A673 (cell line): Measurements from ENCODE around the gene ISM1. TPM values are rescaled to one million over a fixed set of nuclear protein-coding genes. Genes with fewer than 3 reads are reported as not detected.

ENCODE experiments used
- BruUV-seq: library from RNA; stranded (reverse); fragments of 400-500 nt; replicated peaks from 2 replicates; lab custom pipeline; 2021; lab: Mats Ljungman, UMichigan
- CTCF ChIA-PET: fragments of 300-600 bp; sonication (Branson Sonifier 250); formaldehyde crosslinking; loops from one replicate; lab custom pipeline; 2022; ENCODE audit warnings: antibody characterized with exemption; lab: Charles Lee
- POLR2A ChIA-PET: fragments of 300-600 bp; sonication (Branson Sonifier 250); formaldehyde crosslinking; loops from one replicate; lab custom pipeline; 2022; ENCODE audit warnings: antibody characterized with exemption; ENCODE audit not compliant: low non-redundant PET; lab: Charles Lee
- DNase-seq: peaks from one replicate; pipeline ENCODE4 v3.0.0-alpha.2; 2015; ENCODE audit warnings: low spot score
- H3K27ac ChIP-seq: fragments of 200-600 bp; sonication (generic); 2 replicates; pipeline ENCODE4 v1.5.1; 2016; ENCODE audit warnings: mixed run types, low read depth, mild to moderate bottlenecking, mixed read lengths, antibody characterized with exemption, low read length; ENCODE audit not compliant: poor library complexity, severe bottlenecking
- H3K27me3 ChIP-seq: fragments of 200-600 bp; sonication (generic); replicated peaks from 2 replicates; pipeline ENCODE4 v1.6.1; 2017; ENCODE audit warnings: mixed run types, low read depth, mild to moderate bottlenecking, mixed read lengths, antibody characterized with exemption, low read length; ENCODE audit not compliant: insufficient read depth, poor library complexity
- H3K36me3 ChIP-seq: fragments of 200-600 bp; sonication (generic); 2 replicates; pipeline ENCODE4 v1.6.1; 2016; ENCODE audit warnings: mixed run types, mild to moderate bottlenecking, mixed read lengths, antibody characterized with exemption, low read length; ENCODE audit not compliant: insufficient read depth, poor library complexity, severe bottlenecking
- H3K4me1 ChIP-seq: fragments of 200-600 bp; sonication (generic); 2 replicates; pipeline ENCODE4 v1.6.1; 2017; ENCODE audit warnings: mixed run types, mild to moderate bottlenecking, mixed read lengths, antibody characterized with exemption, low read length; ENCODE audit not compliant: insufficient read depth, poor library complexity, severe bottlenecking
- H3K4me3 ChIP-seq: fragments of 200-600 bp; sonication (generic); 2 replicates; pipeline ENCODE4 v1.5.1; 2016; ENCODE audit warnings: low read depth, mixed run types, mild to moderate bottlenecking, mixed read lengths, low read length; ENCODE audit not compliant: poor library complexity, severe bottlenecking
- H3K9me3 ChIP-seq: fragments of 200-600 bp; sonication (generic); 2 replicates; pipeline ENCODE4 v1.6.1; 2016; ENCODE audit warnings: mixed run types, low read depth, mild to moderate bottlenecking, mixed read lengths, antibody characterized with exemption, low read length; ENCODE audit not compliant: poor library complexity, severe bottlenecking
- EZH2 ChIP-seq: fragments of 200-600 bp; sonication (generic); IDR thresholded peaks from 2 replicates; pipeline ENCODE4 v1.6.1; 2017; ENCODE audit warnings: borderline replicate concordance, low read depth, mild to moderate bottlenecking, mixed read lengths, antibody characterized with exemption, low read length; ENCODE audit not compliant: poor library complexity, severe bottlenecking
- intact Hi-C: fragments of 100-400 bp; cut with micrococcal nuclease; formaldehyde crosslinking; loops from one replicate; pipeline ENCODE4 v1.10.0; 2022; ENCODE audit not compliant: unreplicated experiment
- total RNA-seq: library from RNA; stranded (reverse); gene quantifications from 2 replicates; pipeline ENCODE4 v1.2.3, GENCODE V29; 2021
- TF ChIP-seq, protein P1 (sequence below): fragments of 300-800, 200-600 bp; sonication (generic); conservative IDR thresholded peaks from 2 replicates; pipeline ENCODE4 v1.5.1; 2017; ENCODE audit warnings: low read depth, mild to moderate bottlenecking, antibody characterized with exemption, low read length, moderate library complexity, mixed read lengths

The ISM1 gene
- total RNA-seq, 1 experiment from 2014 or later: 0.11 TPM

DNA sequence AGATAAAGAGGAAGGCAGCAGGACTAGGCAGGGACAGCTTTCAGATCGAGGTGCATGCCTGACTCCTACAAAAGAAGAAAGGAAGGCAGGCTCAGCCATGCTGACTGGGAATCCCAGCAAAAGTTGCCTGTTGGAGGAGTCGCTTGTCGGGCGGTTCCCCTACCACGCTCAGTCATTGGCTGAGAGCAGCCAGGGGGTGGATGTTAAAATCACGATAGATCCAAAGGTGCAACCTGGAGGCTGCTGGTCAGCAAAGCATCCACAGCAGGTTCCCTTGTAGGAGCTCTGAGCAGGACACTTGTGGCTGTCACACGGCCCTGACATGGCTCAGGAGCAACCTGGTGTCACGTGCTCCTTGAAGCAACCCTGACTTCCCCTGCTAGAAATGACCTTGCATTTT lies 74.6 kb downstream of the ISM1 start:
- no TSS peak for BruUV-seq
- DNase-seq: no peak
- Histone ChIP-seq H3K27ac (no peak overlapping the region), H3K36me3 (no peaks in the 10 kb centered on the region), H3K4me1 (no peaks in the 10 kb centered on the region), H3K4me3 (no peak overlapping the region), H3K27me3 (no peaks in the 10 kb centered on the region), H3K9me3 (no peaks in the 10 kb centered on the region)
- ChIA-PET CTCF (no interaction called here), POLR2A (no interaction called here)
- intact Hi-C loops: loop anchor here (10.0 kb wide), 1 partner anchor 171 kb away; no protein-coding TSS in a partner anchor
- no peak for TF ChIP-seq EZH2
- TF ChIP-seq, protein P1, sequence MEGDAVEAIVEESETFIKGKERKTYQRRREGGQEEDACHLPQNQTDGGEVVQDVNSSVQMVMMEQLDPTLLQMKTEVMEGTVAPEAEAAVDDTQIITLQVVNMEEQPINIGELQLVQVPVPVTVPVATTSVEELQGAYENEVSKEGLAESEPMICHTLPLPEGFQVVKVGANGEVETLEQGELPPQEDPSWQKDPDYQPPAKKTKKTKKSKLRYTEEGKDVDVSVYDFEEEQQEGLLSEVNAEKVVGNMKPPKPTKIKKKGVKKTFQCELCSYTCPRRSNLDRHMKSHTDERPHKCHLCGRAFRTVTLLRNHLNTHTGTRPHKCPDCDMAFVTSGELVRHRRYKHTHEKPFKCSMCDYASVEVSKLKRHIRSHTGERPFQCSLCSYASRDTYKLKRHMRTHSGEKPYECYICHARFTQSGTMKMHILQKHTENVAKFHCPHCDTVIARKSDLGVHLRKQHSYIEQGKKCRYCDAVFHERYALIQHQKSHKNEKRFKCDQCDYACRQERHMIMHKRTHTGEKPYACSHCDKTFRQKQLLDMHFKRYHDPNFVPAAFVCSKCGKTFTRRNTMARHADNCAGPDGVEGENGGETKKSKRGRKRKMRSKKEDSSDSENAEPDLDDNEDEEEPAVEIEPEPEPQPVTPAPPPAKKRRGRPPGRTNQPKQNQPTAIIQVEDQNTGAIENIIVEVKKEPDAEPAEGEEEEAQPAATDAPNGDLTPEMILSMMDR: no peak

DNA sequence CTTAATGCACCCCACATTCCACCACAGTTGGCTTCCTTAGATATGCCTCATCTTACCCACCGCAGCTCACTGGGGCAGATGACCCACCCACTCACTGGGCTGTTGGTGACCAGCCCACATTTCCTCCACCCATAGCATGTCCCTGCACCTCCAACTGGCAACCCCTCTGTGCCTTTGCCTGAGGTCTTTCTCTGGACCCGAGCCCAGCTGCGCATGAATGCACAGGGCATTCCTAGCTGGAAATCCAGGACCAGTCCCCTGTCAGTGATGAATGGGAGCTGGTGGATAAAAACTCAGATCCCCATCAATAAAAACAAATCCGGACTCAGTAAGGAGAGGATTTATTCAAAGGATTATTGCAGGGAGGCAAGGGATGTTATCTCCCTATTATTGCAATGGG lies 75.0 kb downstream of the ISM1 start:
- Histone ChIP-seq H3K4me1 (no peaks in the 10 kb centered on the region), H3K27ac (no peak overlapping the region), H3K27me3 (no peaks in the 10 kb centered on the region), H3K36me3 (no peaks in the 10 kb centered on the region), H3K9me3 (no peaks in the 10 kb centered on the region), H3K4me3 (no peak overlapping the region)
- BruUV-seq: no TSS peak
- ChIA-PET CTCF (no interaction called here), POLR2A (no interaction called here)
- DNase-seq: no peak
- TF ChIP-seq, protein P1: no peak
- TF ChIP-seq EZH2: no peak
- intact Hi-C loops: loop anchor here (10.0 kb wide), 1 partner anchor 171 kb away; no protein-coding TSS in a partner anchor

DNA sequence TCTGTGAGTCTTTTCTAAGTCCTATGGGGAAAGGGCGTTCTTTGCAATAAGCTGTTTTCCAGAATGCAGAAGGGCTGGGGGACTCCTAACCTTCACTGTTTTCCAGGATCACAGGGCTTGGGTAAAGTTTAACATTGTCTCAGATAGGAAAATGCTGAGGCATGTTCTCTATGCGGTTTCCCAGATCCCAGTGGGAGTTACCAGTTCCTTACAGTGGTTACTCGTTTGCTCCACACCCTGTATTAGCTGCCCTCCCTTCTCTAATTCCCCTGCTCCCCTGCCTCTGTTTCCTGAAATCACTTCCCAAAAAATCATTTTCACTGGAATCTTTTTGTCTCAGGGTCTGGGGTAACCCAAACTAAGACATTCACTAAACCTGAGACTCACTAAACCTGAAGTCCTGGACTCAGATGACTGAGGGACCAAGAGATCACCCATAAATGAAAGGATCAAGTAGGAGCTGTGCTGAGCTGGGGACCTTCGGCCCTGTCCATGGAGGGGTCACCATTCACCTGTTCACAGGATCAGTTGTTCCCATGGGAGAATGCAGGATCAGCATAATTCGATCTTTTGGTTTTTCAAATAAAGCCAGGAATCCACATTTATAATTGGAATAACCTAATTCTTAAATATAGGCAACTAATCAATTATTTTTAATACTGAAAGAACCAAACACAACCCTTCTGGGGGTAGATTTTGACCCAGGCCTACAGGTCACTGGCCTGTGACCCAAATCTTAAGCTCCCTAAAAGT lies 76.2 kb downstream of the ISM1 start:
- no peak overlapping the region for H3K27ac ChIP-seq
- H3K4me1 ChIP-seq: no peaks in the 10 kb centered on the region
- no peaks in the 10 kb centered on the region for H3K36me3 ChIP-seq
- ChIA-PET POLR2A (no interaction called here), CTCF (no interaction called here)
- H3K9me3 ChIP-seq: no peaks in the 10 kb centered on the region
- no peak overlapping the region for H3K4me3 ChIP-seq
- no peak for TF ChIP-seq EZH2
- TF ChIP-seq, protein P1: no peak
- intact Hi-C loops: loop anchor here (10.0 kb wide), 1 partner anchor 173 kb away; no protein-coding TSS in a partner anchor
- no TSS peak for BruUV-seq
- no peaks in the 10 kb centered on the region for H3K27me3 ChIP-seq
- no peak for DNase-seq
